ENCODE measurements around the gene TOMM6.

The TOMM6 gene

DNA sequence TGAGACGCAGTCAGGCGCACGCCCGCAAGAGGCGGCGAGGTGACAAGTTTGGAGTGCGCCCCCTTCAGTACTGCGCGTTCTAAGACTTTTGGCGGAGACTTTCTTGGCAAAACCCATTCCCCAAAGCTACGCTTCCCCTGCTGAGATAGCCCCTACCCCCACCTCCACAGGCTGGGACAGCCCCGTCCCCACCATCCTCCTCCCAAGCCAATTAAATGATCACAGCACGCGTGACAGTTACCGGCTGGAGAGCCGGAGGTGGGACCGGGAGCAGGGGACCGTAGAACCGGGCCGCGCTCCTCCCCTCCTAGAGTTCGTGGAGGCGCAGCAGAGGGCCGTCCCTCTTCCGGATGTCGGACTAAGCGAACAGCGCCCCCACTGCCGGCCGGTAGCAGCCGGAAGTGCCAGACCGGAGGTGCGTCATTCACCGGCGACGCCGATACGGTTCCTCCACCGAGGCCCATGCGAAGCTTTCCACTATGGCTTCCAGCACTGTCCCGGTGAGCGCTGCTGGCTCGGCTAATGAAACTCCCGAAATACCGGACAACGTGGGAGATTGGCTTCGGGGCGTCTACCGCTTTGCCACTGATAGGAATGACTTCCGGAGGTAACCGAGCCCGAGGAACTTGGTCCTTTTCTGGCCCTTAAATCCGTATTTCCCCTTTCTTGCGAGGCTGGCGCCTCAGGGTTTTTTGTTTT, at the start of gene TOMM6:
Gene TOMM6, plus strand, starts transcription at position 476 of the 699 bp plus-strand sequence. Its CDS starts 4 bp downstream, at position 480.
- Histone ChIP-seq H4K20me1 (peaks cover 34% of the 10 kb centered on the region), H3K4me2 (peak within 1 kb of the TSS; percentile 90), H3K4me1 (peaks cover 32% of the 10 kb centered on the region), H3K27ac (peak within 1 kb of the TSS; percentile 88), H3K36me3 (peaks cover 38% of the 10 kb centered on the region), H3K27me3 (no peaks in the 10 kb centered on the region), H3K4me3 (peak within 1 kb of the TSS; percentile 84), H3K9me3 (no peaks in the 10 kb centered on the region), H3K9ac (peak within 1 kb of the TSS; percentile 97)
- TF ChIP-seq Cebpa-rat (IDR thresholded peaks at IDR 0.05): no peak

DNA sequence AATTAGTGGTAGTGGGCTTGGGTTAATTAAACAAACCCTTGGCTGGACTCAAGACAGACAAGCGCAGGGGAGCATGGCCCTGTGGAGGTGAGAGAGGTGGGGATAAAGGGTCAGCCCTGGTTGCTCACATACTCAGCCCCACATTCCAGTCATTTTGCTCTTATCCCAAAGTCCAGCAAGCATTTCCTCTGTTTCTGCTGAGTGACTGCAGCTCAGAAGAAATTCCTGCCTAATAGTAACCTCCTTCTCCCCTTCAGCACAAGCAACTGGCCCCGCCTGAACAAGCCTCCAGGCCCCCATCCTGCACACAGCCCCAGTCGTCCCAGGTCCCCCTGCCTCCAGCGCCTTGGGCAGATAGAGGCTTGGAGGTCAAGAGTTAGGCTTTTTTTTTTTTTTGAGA, 48.5 kb upstream of the TOMM6 start:
- H4K20me1 ChIP-seq: no peaks in the 10 kb centered on the region
- no peak overlapping the region for H3K4me3 ChIP-seq
- no peaks in the 10 kb centered on the region for H3K36me3 ChIP-seq
- no peak overlapping the region for H3K4me2 ChIP-seq
- no peak overlapping the region for H3K9ac ChIP-seq
- H3K27me3 ChIP-seq: no peaks in the 10 kb centered on the region
- H3K27ac ChIP-seq: no peak overlapping the region
- peaks cover 15% of the 10 kb centered on the region for H3K4me1 ChIP-seq
- no peak for TF ChIP-seq Cebpa-rat (IDR thresholded peaks at IDR 0.05)
- H3K9me3 ChIP-seq: no peaks in the 10 kb centered on the region

DNA sequence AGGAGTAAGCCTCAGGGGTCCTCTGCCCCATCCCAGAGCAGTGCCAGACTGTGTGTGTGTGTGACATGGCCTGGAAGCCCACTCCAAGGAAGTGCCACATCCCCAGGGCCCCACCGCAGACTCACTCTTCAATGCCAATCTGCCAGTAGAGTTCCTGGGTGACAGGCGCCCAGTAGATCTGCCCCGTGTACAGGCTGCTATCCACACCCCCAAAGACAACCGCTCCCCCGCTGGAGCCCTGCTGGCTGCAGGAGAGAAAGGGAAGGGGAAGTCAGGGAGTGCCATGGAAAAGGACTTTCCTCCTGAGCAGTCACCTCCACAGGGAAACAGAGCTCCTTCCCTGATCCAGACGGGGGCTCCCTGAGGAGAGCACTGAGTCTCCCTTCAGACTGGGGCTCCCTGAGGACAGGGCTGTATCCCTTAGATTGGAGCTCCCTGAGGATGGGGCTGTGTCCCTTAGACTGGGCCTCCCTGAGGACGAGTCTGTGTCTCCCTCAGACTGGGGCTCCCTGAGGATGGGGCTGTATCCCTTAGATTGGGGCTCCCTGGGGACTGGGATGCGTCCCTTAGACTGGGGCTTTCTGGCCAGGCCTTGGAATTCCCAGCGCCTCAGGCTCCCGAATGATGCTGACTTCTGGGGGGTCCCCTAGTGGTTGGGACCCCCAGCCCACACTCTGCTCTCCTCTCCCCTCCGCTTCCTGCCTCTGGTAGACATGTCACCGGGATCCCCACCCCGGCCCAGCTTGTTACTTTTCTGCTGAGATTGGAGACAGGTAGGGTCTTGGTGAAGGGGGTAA, 46.9 kb upstream of the TOMM6 start:
- no peaks in the 10 kb centered on the region for H3K27me3 ChIP-seq

DNA sequence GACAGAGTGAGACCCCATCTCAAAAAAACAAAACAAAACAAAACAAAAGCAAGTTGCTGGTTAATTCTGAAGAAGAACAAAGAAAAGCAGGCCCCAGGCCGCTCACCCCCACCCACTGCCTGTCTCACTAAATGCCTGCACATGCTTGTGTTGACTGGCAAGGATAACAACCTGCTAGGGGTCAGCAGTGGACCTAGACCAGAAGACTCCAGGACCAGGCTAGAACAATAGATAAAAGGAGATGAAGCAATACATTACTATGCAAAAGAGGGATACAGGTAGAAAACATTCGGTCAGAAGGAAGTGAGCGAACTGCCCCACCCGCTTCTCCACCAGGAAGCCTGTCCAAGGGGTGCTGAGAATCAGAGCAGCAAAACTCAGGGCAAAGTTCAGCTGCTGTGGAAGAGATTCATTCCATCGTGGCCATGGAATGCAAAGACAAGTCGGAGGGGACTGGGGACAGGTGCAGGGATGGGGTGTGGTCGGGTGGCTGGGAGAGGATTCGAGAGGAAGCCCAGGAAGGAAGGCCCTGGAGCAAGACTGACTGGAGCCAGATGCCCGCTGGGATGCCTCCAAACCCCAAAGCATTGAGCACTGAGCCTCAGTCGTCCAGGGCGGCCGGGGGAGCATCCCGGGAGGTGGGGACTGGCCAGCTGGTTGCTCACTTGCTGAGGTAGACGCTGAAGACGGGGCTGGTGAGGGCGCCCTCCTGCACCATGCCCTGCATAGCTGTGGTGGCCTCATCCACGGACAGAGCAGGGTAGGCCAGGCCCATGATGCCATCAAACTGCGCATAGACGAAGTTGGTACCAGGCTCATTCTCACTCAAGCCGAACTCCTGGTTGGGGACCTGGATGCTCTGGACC, 45.6 kb upstream of the TOMM6 start:
- Histone ChIP-seq H3K27ac (no peak overlapping the region), H4K20me1 (no peaks in the 10 kb centered on the region), H3K4me1 (peaks cover 17% of the 10 kb centered on the region; the same call in 1 of the 2 replicates), H3K9me3 (no peaks in the 10 kb centered on the region), H3K4me2 (no peak overlapping the region), H3K9ac (no peak overlapping the region), H3K36me3 (no peaks in the 10 kb centered on the region), H3K27me3 (no peaks in the 10 kb centered on the region), H3K4me3 (no peak overlapping the region)
- TF ChIP-seq Cebpa-rat (IDR thresholded peaks at IDR 0.05): no peak

More for the DNA sequence above, 46.9 kb upstream of the TOMM6 start:
- Histone ChIP-seq H4K20me1 (no peaks in the 10 kb centered on the region), H3K27ac (no peak overlapping the region), H3K9ac (no peak overlapping the region), H3K36me3 (no peaks in the 10 kb centered on the region), H3K4me3 (no peak overlapping the region), H3K9me3 (no peaks in the 10 kb centered on the region), H3K4me1 (peaks cover 23% of the 10 kb centered on the region), H3K4me2 (no peak overlapping the region)
- no peak for TF ChIP-seq Cebpa-rat (IDR thresholded peaks at IDR 0.05)

DNA sequence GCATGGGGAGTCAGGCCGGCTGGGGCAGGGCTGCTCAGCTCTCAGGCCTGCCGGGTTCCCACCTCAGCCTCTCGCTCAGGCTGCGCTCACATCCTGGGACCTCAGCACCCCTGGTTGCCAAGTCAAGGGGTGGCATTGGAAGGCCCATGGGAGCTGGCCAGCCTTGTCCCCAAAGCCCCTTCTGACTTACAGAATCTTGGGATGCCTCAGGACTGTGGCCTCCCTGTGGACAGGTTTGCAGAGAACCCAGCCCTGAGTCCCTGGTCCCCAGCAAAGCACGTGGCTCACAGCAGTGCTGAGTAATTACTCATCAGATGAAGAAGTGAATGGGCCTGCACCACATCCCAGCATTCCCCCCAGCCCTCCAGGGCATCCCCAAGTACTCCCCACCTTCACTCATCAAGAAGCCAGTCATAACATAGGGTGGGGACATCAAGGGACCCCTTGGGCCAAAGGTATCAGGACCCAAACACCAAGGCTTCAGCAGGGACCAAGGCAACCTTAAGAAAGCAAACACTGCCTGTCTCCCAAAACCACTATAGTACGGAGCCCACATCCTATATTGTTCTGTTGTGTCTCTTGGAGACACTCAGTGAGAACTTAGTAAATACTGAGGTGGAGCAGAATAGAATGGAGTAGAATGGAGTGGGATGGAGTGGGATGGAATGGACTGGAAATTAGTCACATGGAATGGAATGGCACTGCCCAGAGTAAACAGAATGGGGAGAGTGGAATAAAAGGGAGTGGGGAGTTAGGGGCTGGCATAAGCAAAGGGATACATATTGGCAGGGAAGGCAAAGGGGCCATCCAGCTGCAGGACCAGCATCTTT, 43.9 kb upstream of the TOMM6 start:
- H3K27ac ChIP-seq: no peak overlapping the region
- no peak for TF ChIP-seq Cebpa-rat (IDR thresholded peaks at IDR 0.05)
- no peaks in the 10 kb centered on the region for H3K9me3 ChIP-seq
- no peaks in the 10 kb centered on the region for H4K20me1 ChIP-seq
- H3K27me3 ChIP-seq: no peaks in the 10 kb centered on the region
- H3K4me1 ChIP-seq: peaks cover 17% of the 10 kb centered on the region; the same call in 1 of the 2 replicates
- no peak overlapping the region for H3K4me3 ChIP-seq
- no peaks in the 10 kb centered on the region for H3K36me3 ChIP-seq
- H3K9ac ChIP-seq: no peak overlapping the region
- H3K4me2 ChIP-seq: no peak overlapping the region

DNA sequence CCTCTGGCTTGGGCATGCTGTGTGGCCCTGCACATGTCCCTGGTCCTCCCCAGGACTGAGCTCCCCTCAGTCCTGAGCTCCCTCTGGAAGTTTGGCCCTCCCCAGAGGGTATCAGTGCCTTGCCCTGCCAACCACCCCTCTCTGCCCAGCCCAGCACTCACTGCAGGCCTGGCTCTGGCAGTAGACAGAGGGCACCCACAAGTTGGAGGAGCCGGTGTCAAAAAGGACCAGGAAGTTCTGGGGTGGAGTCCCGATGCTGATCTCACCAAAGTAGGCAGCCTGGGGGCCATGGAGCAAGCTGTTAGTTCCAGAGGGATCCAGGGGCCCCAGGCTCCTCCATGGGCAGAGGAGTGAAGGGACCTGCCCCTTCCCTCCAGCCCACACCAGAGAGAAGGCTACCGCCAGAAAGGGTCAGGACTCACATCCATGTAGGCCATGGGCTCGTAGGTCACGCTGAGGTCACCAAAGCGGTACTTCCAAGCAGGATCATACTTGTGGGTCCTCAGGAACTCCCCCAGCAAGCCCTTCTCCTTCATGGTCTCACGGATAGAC, 43.2 kb upstream of the TOMM6 start:
- no peak for TF ChIP-seq Cebpa-rat (IDR thresholded peaks at IDR 0.05)
- Histone ChIP-seq H3K4me1 (peaks cover 17% of the 10 kb centered on the region; the same call in 1 of the 2 replicates), H3K9me3 (no peaks in the 10 kb centered on the region), H3K4me3 (no peak overlapping the region), H3K9ac (no peak overlapping the region), H3K27ac (no peak overlapping the region), H4K20me1 (no peaks in the 10 kb centered on the region), H3K27me3 (no peaks in the 10 kb centered on the region), H3K4me2 (no peak overlapping the region), H3K36me3 (no peaks in the 10 kb centered on the region)

DNA sequence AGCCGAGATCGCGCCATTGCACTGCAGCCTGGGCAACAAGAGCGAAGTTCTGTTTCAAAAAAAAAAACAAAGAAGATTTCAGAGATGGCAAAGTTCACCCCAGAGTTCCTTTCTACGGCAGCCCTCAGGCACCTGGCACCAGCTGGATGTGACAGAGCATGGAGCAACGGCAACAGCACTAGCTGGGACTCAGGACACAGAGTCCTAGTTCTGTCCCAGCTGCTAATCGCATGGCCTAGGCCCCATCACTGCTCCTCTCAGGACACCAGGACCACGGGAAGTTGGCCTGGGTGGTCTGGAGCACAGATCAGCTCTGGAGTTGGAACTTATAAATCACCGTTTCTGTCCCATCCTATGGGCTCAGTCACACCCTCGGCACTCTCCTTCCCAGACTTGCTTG, 41.4 kb upstream of the TOMM6 start:
- Histone ChIP-seq H3K9me3 (no peaks in the 10 kb centered on the region), H3K4me2 (no peak overlapping the region), H4K20me1 (no peaks in the 10 kb centered on the region), H3K27ac (no peak overlapping the region), H3K27me3 (no peaks in the 10 kb centered on the region), H3K4me1 (peaks cover 13% of the 10 kb centered on the region; the same call in 1 of the 2 replicates), H3K9ac (no peak overlapping the region), H3K4me3 (no peak overlapping the region), H3K36me3 (no peaks in the 10 kb centered on the region)
- no peak for TF ChIP-seq Cebpa-rat (IDR thresholded peaks at IDR 0.05)

DNA sequence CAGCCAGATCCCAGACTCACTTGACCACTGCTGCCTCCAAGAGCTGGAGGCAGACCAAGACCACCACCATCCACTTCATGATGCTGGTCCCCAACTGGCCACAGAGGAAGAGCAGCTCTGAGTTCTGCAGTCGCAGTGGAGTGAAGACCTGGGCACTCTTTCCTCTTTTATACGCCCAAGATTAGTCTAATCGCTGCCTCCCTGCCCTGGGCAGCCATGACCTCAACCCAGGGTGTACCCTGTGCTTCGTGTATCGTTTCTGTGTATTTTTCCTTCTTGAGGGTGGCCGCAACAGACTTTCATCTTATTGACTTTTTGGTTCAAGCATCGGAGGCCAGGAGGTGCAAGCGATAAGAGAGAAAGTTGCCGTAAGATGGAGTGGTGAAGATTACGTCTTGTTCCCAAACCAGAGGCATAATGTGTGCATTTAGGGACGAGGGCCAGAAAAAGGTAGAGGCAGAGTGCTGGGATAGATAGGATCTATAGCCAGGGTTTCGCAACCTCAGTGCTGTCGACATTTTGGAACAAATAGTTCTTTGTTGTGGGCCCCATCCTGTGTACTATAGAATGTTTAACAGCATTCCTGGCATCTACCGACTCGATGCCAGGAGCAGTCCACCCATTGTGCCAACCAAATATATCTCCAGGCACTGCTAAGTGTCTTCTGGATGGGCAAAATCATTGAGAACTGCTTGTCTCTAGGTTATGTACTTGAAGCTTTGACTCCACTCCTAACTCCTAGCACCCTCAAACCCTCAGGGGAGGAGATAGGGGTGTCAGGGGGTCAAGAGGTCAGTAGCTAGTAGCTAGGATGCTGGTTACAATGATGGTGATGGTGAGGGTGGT, 40.0 kb upstream of the TOMM6 start, which contains the start of gene PGC:
Gene PGC, minus strand, starts transcription at position 142 of the 846 bp plus-strand sequence. Its CDS starts 63 bp downstream, at position 79.
- Histone ChIP-seq H3K27me3 (no peaks in the 10 kb centered on the region), H3K27ac (no peak within 1 kb of the TSS), H3K4me3 (no peak within 1 kb of the TSS), H3K36me3 (no peaks in the 10 kb centered on the region), H3K4me2 (no peak within 1 kb of the TSS), H3K9ac (no peak within 1 kb of the TSS), H3K9me3 (no peaks in the 10 kb centered on the region), H4K20me1 (no peaks in the 10 kb centered on the region), H3K4me1 (peaks cover 13% of the 10 kb centered on the region; the same call in 1 of the 2 replicates)
- peak; percentile 21; the same call in 1 of the 2 replicates for TF ChIP-seq Cebpa-rat (IDR thresholded peaks at IDR 0.05)
